Thoracic aorta (tissue), 2 donors: ENCODE measurements around the gene SPTBN5. TPM values are rescaled to one million over a fixed set of nuclear protein-coding genes. Genes with fewer than 3 reads are reported as not detected.

Experiments
- ATAC-seq: fragments of 150-250 bp; one replicate; pipeline ENCODE4 v1.8.0; 2017; ENCODE audit warnings: low read depth; ENCODE audit not compliant: insufficient number of reproducible peaks, low FRiP score
- DNase-seq: peaks from one replicate; pipeline ENCODE4 v3.0.0-alpha.2; 2020; ENCODE audit warnings: low spot score
- H3K27ac ChIP-seq, 2 donors: fragments of 200-600 bp; sonication (generic); 1 replicate in 1 of 2; 2 replicates in 1 of 2; pipeline ENCODE4 v1.5.1; 2016; ENCODE audit warnings: mild to moderate bottlenecking in 2 of 2, moderate library complexity in 2 of 2
- H3K27me3 ChIP-seq: fragments of 200-600 bp; sonication (generic); replicated peaks from 2 replicates; pipeline ENCODE4 v1.6.0; 2016; ENCODE audit warnings: mild to moderate bottlenecking; ENCODE audit not compliant: insufficient read depth
- H3K36me3 ChIP-seq: fragments of 200-600 bp; sonication (generic); one replicate; pipeline ENCODE4 v1.5.1; 2016
- H3K4me1 ChIP-seq, 2 donors: fragments of 200-600 bp; sonication (generic); 1 replicate in 1 of 2; 2 replicates in 1 of 2; pipeline versions ENCODE4 v1.5.1 to v1.6.0; 2016; ENCODE audit warnings: low read depth in 2 of 2, mild to moderate bottlenecking in 1 of 2; ENCODE audit not compliant: control insufficient read depth in 1 of 2
- H3K4me3 ChIP-seq: fragments of 200-600 bp; sonication (generic); 2 replicates; pipeline ENCODE4 v1.5.1; 2016; ENCODE audit warnings: mild to moderate bottlenecking
- H3K9me3 ChIP-seq: fragments of 200-600 bp; sonication (generic); 2 replicates; pipeline ENCODE4 v1.5.1; 2016
- total RNA-seq, 2 donors: library from RNA; depleted of rRNA; stranded (reverse); fragments of >200 nt; gene quantifications; one replicate each; pipeline versions ENCODE4 v1.1.0 to v1.2.3, GENCODE V29; 2016
- TF ChIP-seq, protein P1 (sequence below): fragments of 200-600 bp; sonication (generic); IDR thresholded peaks from one replicate; pipeline ENCODE4 v1.5.1; 2019; ENCODE audit warnings: antibody characterized with exemption

SPTBN5 gene
- total RNA-seq, 2 donors from 2014 or later = 1.3 to 3.9 TPM

DNA sequence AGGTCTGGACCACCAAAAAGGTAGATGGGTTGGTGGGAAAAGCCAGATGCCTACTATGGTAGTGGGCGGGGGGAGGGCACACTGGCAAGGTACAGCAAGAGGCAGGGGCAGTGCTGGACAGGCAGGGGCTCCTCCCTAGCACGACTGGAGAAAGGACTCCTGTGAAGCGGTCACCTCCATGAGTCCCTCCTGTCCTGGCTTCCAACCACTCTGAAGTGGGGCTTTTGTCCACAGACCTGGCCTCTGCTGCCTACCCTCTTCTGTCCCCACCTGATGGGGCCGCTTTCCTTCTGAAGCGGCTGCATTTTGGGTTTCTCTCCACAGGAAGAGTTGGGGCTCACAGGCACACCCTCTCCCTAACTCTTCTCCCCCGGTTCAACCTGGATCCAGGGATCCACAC, 2.7 kb upstream of the SPTBN5 start:
- H3K27ac ChIP-seq = no peak overlapping the region
- H3K4me3 ChIP-seq = no peak overlapping the region
- ATAC-seq (no peak), DNase-seq (no peak)
- no peaks in the 10 kb centered on the region for H3K27me3 ChIP-seq
- peaks cover 7 to 20% of the 10 kb centered on the region in 2 donors for H3K4me1 ChIP-seq
- TF ChIP-seq, protein P1, sequence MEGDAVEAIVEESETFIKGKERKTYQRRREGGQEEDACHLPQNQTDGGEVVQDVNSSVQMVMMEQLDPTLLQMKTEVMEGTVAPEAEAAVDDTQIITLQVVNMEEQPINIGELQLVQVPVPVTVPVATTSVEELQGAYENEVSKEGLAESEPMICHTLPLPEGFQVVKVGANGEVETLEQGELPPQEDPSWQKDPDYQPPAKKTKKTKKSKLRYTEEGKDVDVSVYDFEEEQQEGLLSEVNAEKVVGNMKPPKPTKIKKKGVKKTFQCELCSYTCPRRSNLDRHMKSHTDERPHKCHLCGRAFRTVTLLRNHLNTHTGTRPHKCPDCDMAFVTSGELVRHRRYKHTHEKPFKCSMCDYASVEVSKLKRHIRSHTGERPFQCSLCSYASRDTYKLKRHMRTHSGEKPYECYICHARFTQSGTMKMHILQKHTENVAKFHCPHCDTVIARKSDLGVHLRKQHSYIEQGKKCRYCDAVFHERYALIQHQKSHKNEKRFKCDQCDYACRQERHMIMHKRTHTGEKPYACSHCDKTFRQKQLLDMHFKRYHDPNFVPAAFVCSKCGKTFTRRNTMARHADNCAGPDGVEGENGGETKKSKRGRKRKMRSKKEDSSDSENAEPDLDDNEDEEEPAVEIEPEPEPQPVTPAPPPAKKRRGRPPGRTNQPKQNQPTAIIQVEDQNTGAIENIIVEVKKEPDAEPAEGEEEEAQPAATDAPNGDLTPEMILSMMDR = no peak
- peaks cover 19% of the 10 kb centered on the region for H3K36me3 ChIP-seq
- H3K9me3 ChIP-seq = no peaks in the 10 kb centered on the region

- no peak for ATAC-seq
These were observed 2.1 kb upstream of the SPTBN5 start for GRCh38 chr15:41895957-41896356.

DNA sequence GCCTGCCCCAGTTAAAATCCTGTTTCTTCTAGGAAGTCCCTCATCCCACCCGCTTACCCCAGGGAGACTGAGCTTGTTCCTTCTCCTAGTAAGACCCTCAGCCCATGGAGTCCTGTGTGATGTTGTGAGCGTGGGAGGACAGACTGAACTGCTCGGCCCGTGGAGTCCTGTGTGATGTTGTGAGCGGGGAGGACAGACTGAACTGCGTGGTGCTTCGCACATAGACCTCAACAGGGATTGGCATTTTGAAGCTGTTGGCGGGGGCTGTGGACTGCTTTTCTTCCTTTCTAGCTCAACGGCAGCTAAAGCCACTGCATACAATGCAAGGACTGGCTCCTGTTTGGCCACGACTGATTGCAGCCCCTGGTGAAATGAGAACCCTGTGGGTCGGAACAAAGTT, 1.6 kb upstream of the SPTBN5 start:
- ATAC-seq = no peak
- peak overlapping the region; percentile 65 to 73 for H3K27ac ChIP-seq
- H3K4me1 ChIP-seq = peaks cover 7 to 20% of the 10 kb centered on the region in 2 donors
- H3K27me3 ChIP-seq = no peaks in the 10 kb centered on the region
- H3K9me3 ChIP-seq = no peaks in the 10 kb centered on the region
- no peak for DNase-seq
- peaks cover 8% of the 10 kb centered on the region for H3K36me3 ChIP-seq
- TF ChIP-seq, protein P1 = no peak
- H3K4me3 ChIP-seq = no peak overlapping the region

More at GRCh38 chr15:41895957-41896356, 2.1 kb upstream of the SPTBN5 start:
- peaks cover 7 to 20% of the 10 kb centered on the region in 2 donors for H3K4me1 ChIP-seq
- H3K9me3 ChIP-seq = no peaks in the 10 kb centered on the region
- H3K27ac ChIP-seq = no peak overlapping the region
- peaks cover 13% of the 10 kb centered on the region for H3K36me3 ChIP-seq
- DNase-seq = no peak
- H3K4me3 ChIP-seq = no peak overlapping the region
- H3K27me3 ChIP-seq = no peaks in the 10 kb centered on the region
- TF ChIP-seq, protein P1 = no peak

GRCh38 chr15:41894791-41895463, 1.1 kb upstream of the SPTBN5 start:
- H3K4me3 ChIP-seq = peak overlapping the region; percentile 58
- TF ChIP-seq, protein P1 = no peak
- peak overlapping the region; percentile 65 to 73 for H3K27ac ChIP-seq
- peak; percentile 55 for DNase-seq
- H3K4me1 ChIP-seq = peaks cover 7 to 20% of the 10 kb centered on the region in 2 donors
- ATAC-seq = peak; percentile 58
- peaks cover 3% of the 10 kb centered on the region for H3K36me3 ChIP-seq
- H3K27me3 ChIP-seq = no peaks in the 10 kb centered on the region
- no peaks in the 10 kb centered on the region for H3K9me3 ChIP-seq

GRCh38 chr15:41894251-41894790, 468 bp upstream of the SPTBN5 start:
- ATAC-seq = peak; percentile 19

More at GRCh38 chr15:41894251-41894790, 468 bp upstream of the SPTBN5 start:
- H3K4me1 ChIP-seq = peaks cover 7 to 20% of the 10 kb centered on the region in 2 donors
- H3K27ac ChIP-seq = peak overlapping the region in 1 of 2 donors; percentile 73
- TF ChIP-seq, protein P1 = no peak
- H3K36me3 ChIP-seq = peaks cover 3% of the 10 kb centered on the region
- no peaks in the 10 kb centered on the region for H3K9me3 ChIP-seq
- no peaks in the 10 kb centered on the region for H3K27me3 ChIP-seq
- DNase-seq = no peak
- H3K4me3 ChIP-seq = peak overlapping the region; percentile 58
